22Rv1 (cell line): ENCODE measurements around the gene CFAP65.

ENCODE experiments used
- ZFX ChIP-seq: fragments of 450-650 bp; IDR thresholded peaks from 2 replicates; pipeline ENCODE4 v1.6.1; 2017; ENCODE audit warnings: antibody characterized with exemption, borderline replicate concordance
- TF ChIP-seq, protein P1 (sequence below): fragments of 450-650 bp; IDR thresholded peaks from 2 replicates; pipeline ENCODE4 v1.5.1; 2017; ENCODE audit warnings: mild to moderate bottlenecking

DNA sequence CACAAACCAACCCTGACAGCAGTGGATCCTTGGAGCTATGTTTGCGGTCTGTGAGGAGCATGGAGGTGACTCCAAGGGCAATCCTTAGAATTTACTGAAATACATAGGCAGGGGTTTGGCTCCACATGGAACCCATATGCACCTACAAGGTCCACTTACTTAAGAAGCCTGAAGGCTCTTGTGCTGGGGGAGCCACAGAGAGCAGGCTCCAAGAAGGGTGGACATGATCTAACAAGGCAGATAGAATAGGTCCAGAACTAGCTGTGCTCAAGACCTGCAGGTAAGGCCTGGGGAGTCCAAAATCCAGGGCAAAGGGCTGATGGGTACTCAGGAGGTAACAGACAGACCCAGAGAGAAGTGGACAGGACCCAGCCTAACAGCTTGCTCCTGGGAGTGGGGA, 83.0 kb downstream of the CFAP65 start:
- TF ChIP-seq, protein P1, sequence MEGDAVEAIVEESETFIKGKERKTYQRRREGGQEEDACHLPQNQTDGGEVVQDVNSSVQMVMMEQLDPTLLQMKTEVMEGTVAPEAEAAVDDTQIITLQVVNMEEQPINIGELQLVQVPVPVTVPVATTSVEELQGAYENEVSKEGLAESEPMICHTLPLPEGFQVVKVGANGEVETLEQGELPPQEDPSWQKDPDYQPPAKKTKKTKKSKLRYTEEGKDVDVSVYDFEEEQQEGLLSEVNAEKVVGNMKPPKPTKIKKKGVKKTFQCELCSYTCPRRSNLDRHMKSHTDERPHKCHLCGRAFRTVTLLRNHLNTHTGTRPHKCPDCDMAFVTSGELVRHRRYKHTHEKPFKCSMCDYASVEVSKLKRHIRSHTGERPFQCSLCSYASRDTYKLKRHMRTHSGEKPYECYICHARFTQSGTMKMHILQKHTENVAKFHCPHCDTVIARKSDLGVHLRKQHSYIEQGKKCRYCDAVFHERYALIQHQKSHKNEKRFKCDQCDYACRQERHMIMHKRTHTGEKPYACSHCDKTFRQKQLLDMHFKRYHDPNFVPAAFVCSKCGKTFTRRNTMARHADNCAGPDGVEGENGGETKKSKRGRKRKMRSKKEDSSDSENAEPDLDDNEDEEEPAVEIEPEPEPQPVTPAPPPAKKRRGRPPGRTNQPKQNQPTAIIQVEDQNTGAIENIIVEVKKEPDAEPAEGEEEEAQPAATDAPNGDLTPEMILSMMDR: no peak
- no peak for TF ChIP-seq ZFX
